Esophagus (tissue), 2 donors: Measurements from ENCODE around the gene SCAMP5. TPM values are rescaled to one million over a fixed set of nuclear protein-coding genes. Genes with fewer than 3 reads are reported as not detected.

Experiments used
- H3K27ac ChIP-seq, 2 donors: one replicate each; pipeline ENCODE4 v1.5.1; 2013; ENCODE audit warnings: low read depth in 2 of 2, mild to moderate bottlenecking in 2 of 2, inconsistent platforms in 1 of 2, low read length in 1 of 2, moderate library complexity in 1 of 2
- H3K27me3 ChIP-seq, 2 donors: one replicate each; pipeline ENCODE4 v1.6.1; 2013; ENCODE audit warnings: low read length in 2 of 2, control low read depth in 1 of 2, mild to moderate bottlenecking in 1 of 2; ENCODE audit not compliant: insufficient read depth in 2 of 2, control insufficient read depth in 1 of 2
- H3K36me3 ChIP-seq, 2 donors: one replicate each; pipeline ENCODE4 v1.6.1; 2013; ENCODE audit warnings: low read length in 1 of 2; ENCODE audit not compliant: control insufficient read depth in 2 of 2, insufficient read depth in 2 of 2
- H3K4me1 ChIP-seq, 2 donors: one replicate each; pipeline ENCODE4 v1.6.1; 2013; ENCODE audit warnings: low read length in 1 of 2; ENCODE audit not compliant: control insufficient read depth in 2 of 2, insufficient read depth in 2 of 2
- H3K4me3 ChIP-seq, 2 donors: one replicate each; pipeline ENCODE4 v1.5.1; 2013; ENCODE audit warnings: low read length in 2 of 2, mild to moderate bottlenecking in 2 of 2, low read depth in 1 of 2, moderate library complexity in 1 of 2
- H3K9me3 ChIP-seq, 2 donors: one replicate each; pipeline ENCODE4 v1.6.1; 2013; ENCODE audit warnings: mild to moderate bottlenecking in 2 of 2, low read depth in 1 of 2, low read length in 1 of 2, moderate library complexity in 1 of 2; ENCODE audit not compliant: control insufficient read depth in 2 of 2, insufficient read depth in 1 of 2
- WGBS, 2 donors: extraction: QIAGEN DNeasy Blood & Tissue Kit; methylation state at CpG; one replicate each; pipeline ENCODE4 v1.1.7; 2013; 5-methylcytosine and 5-hydroxymethylcytosine counted together
- polyA plus RNA-seq, 2 donors: library from polyadenylated mRNA; stranded (reverse); fragments of 200-250 nt; gene quantifications; one replicate each; pipeline ENCODE4 v1.2.3, GENCODE V29; 2013
- donor health status: healthy with polysubstance abuse.
- donor health status: Bipolar disorder and iron deficiency.

The SCAMP5 gene
- polyA plus RNA-seq, 2 donors = 0.24 to 0.41 TPM

DNA sequence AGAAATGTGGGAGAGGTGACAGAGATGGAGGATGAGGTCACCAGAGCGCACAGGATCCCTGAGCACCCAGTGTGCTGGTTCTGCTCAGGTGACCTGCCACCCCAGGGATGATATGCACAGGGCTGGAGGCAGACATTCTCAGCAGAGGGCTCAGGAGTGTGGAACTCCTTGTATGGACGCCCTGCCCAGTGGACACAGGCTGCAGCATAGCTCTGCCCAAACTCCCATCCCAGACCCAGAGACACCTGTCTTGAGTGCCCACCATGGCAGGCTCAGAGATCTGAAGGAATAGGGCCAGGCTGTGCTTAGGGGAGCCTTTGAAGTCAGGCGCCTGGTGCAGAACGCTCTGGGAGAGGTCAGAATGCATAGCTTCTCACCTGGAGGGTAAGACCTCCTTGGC is 75.3 kb downstream of the SCAMP5 start:
- no peaks in the 10 kb centered on the region for H3K9me3 ChIP-seq
- H3K4me1 ChIP-seq = no peaks in the 10 kb centered on the region
- H3K36me3 ChIP-seq = no peaks in the 10 kb centered on the region
- no peak overlapping the region for H3K4me3 ChIP-seq
- no peak overlapping the region for H3K27ac ChIP-seq
- no peaks in the 10 kb centered on the region for H3K27me3 ChIP-seq
- 86 to 89% methylated on average over 4 of the region's 4 CpGs for WGBS, 2 donors

Other genes starting within 250 kb of the SCAMP5 start
- under 1 TPM in 1 of 2 donors, not detected in 1; 0.06 TPM for gene CYP1A2, start 246.7 kb upstream of the SCAMP5 start, polyA plus RNA-seq
- 10 to 100 TPM; 79.2 to 96.8 TPM for gene CSK, start 213.5 kb upstream of the SCAMP5 start, polyA plus RNA-seq
- under 1 TPM; 0.27 to 0.61 TPM for gene LMAN1L, start 182.7 kb upstream of the SCAMP5 start, polyA plus RNA-seq
- 1 to 10 TPM in 1 of 2 donors, under 1 TPM in 1; 0.48 to 1.2 TPM for gene CPLX3, start 168.9 kb upstream of the SCAMP5 start, polyA plus RNA-seq
- 100 to 1,000 TPM in 1 of 2 donors, 10 to 100 TPM in 1; 68.8 to 143 TPM for gene ULK3, start 152.4 kb upstream of the SCAMP5 start, polyA plus RNA-seq
- gene SCAMP2, start 122.2 kb upstream of the SCAMP5 start, polyA plus RNA-seq = 10 to 100 TPM; 58.9 to 62.3 TPM
- gene MPI, start 105.5 kb upstream of the SCAMP5 start, polyA plus RNA-seq = 10 to 100 TPM; 26.5 to 27.4 TPM
- 10 to 100 TPM; 46.4 to 53.0 TPM for gene FAM219B, start 88.7 kb upstream of the SCAMP5 start, polyA plus RNA-seq
- gene COX5A, start 57.5 kb upstream of the SCAMP5 start, polyA plus RNA-seq = 100 to 1,000 TPM; 196 to 331 TPM
- 1 to 10 TPM; 2.8 to 7.4 TPM for gene RPP25, start 38.8 kb upstream of the SCAMP5 start, polyA plus RNA-seq
- gene PPCDC, start 28.0 kb downstream of the SCAMP5 start, polyA plus RNA-seq = 10 to 100 TPM; 19.1 to 25.9 TPM
- 10 to 100 TPM; 14.7 to 15.7 TPM for gene C15orf39, start 206.3 kb downstream of the SCAMP5 start, polyA plus RNA-seq